H1 (cell line): ENCODE measurements around the gene ABCF3. TPM values are rescaled to one million over a fixed set of nuclear protein-coding genes. Genes with fewer than 3 reads are reported as not detected.

Experiments
- CTCF ChIA-PET: fragments of 300-600 bp; sonication (Branson Sonifier 250); formaldehyde crosslinking; loops from one replicate; lab custom pipeline; 2021; ENCODE audit not compliant: partially characterized antibody; lab: Charles Lee
- POLR2A ChIA-PET: fragments of 300-600 bp; sonication (Branson Sonifier 250); formaldehyde crosslinking; loops from one replicate; lab custom pipeline; 2021; ENCODE audit warnings: inconsistent platforms; ENCODE audit not compliant: partially characterized antibody; lab: Charles Lee
- DNase-seq, 2 experiments: peaks; one replicate each; pipeline versions ENCODE4 v3.0.0 to v3.0.0-alpha.2; 2010 to 2022; ENCODE audit warnings: low spot score in 2 of 2, low read depth in 1 of 2, mixed read lengths in 1 of 2
- FAIRE-seq: peaks from 2 replicates; lab custom pipeline; 2011; peaks lifted over from hg19 to GRCh38; lab: Jason Lieb, UNC
- H2AFZ ChIP-seq: 2 replicates; pipeline ENCODE4 v1.8.1; 2012; ENCODE audit warnings: low read length, inconsistent platforms
- H2AK5ac ChIP-seq: 2 replicates; pipeline ENCODE4 v1.6.1; 2013; ENCODE audit warnings: low read depth, low read length
- H2BK120ac ChIP-seq: replicated peaks from 2 replicates; pipeline ENCODE3; 2013; ENCODE audit warnings: low read depth, low read length, inconsistent platforms
- H2BK12ac ChIP-seq: 2 replicates; pipeline ENCODE4 v1.6.1; 2013; ENCODE audit warnings: low read depth, low read length
- H2BK15ac ChIP-seq: 2 replicates; pipeline ENCODE4 v1.6.1; 2013; ENCODE audit warnings: low read length
- H2BK20ac ChIP-seq: 2 replicates; pipeline ENCODE4 v1.6.1; 2013; ENCODE audit warnings: low read length
- H2BK5ac ChIP-seq: 2 replicates; pipeline ENCODE4 v1.6.1; 2013; ENCODE audit warnings: low read depth, low read length
- H3K14ac ChIP-seq: 2 replicates; pipeline ENCODE4 v1.6.1; 2013; ENCODE audit warnings: inconsistent platforms; ENCODE audit not compliant: insufficient read length
- H3K18ac ChIP-seq: 2 replicates; pipeline ENCODE4 v1.6.1; 2013; ENCODE audit warnings: low read length; ENCODE audit errors: extremely low read depth
- H3K23ac ChIP-seq: 2 replicates; pipeline ENCODE4 v1.6.1; 2013; ENCODE audit warnings: inconsistent platforms; ENCODE audit not compliant: insufficient read length
- H3K23me2 ChIP-seq: 2 replicates; pipeline ENCODE4 v1.6.1; 2013; ENCODE audit warnings: low read depth, low read length
- H3K27ac ChIP-seq: 2 replicates; pipeline ENCODE4 v1.6.1; 2011; ENCODE audit warnings: low read depth, low read length, inconsistent platforms
- H3K27me3 ChIP-seq, 4 experiments: replicated peaks in 1 of 4; 1 replicate in 1 of 4; 2 replicates in 3 of 4; pipeline versions ENCODE4 v1.6.1 to v1.8.1; 2011 to 2013; ENCODE audit warnings: low read length in 3 of 4, mild to moderate bottlenecking in 3 of 4, inconsistent platforms in 2 of 4, mixed read lengths in 2 of 4, moderate library complexity in 1 of 4; ENCODE audit not compliant: control insufficient read depth in 3 of 4, insufficient read depth in 3 of 4; ENCODE audit errors: extremely low read depth in 1 of 4
- H3K36me3 ChIP-seq, 4 experiments: 2 replicates each; pipeline versions ENCODE4 v1.6.1 to v1.8.1; 2011 to 2013; ENCODE audit warnings: mild to moderate bottlenecking in 4 of 4, low read length in 3 of 4, moderate library complexity in 2 of 4, control low read depth in 1 of 4, inconsistent platforms in 1 of 4; ENCODE audit not compliant: insufficient read depth in 4 of 4, control insufficient read depth in 2 of 4
- H3K4ac ChIP-seq: replicated peaks from 2 replicates; pipeline ENCODE3; 2013; ENCODE audit warnings: low read length, low read depth, mixed read lengths, inconsistent platforms; ENCODE audit not compliant: insufficient read length
- H3K4me1 ChIP-seq, 4 experiments: replicated peaks in 1 of 4; 1 replicate in 1 of 4; 2 replicates in 3 of 4; pipeline versions ENCODE4 v1.6.1 to v1.8.1; 2011 to 2013; ENCODE audit warnings: low read length in 3 of 4, inconsistent platforms in 2 of 4, mixed read lengths in 1 of 4; ENCODE audit not compliant: insufficient read depth in 4 of 4, control insufficient read depth in 3 of 4
- H3K4me2 ChIP-seq, 2 experiments: 2 replicates each; pipeline versions ENCODE4 v1.6.1 to v1.8.1; 2011 to 2013; ENCODE audit warnings: low read depth in 2 of 2, low read length in 2 of 2, control low read depth in 1 of 2, inconsistent platforms in 1 of 2, mild to moderate bottlenecking in 1 of 2; ENCODE audit not compliant: insufficient read depth in 1 of 2
- H3K4me3 ChIP-seq, 4 experiments: fragments of 200-600, 300-600 bp in 1 of 4; sonication (generic), shearing (Covaris generic), sonication (Bioruptor Twin) in 1 of 4; 2 replicates each; pipeline versions ENCODE4 v1.5.1 to v1.8.1; 2011 to 2016; ENCODE audit warnings: low read length in 4 of 4, low read depth in 3 of 4, control low read depth in 2 of 4, inconsistent platforms in 2 of 4, mild to moderate bottlenecking in 2 of 4, mixed read lengths in 1 of 4, moderate library complexity in 1 of 4; ENCODE audit not compliant: insufficient read depth in 2 of 4; ENCODE audit errors: extremely low read depth in 1 of 4
- H3K56ac ChIP-seq: replicated peaks from 2 replicates; pipeline ENCODE3; 2013; ENCODE audit warnings: low read depth, mild to moderate bottlenecking, mixed read lengths, low read length, inconsistent platforms; ENCODE audit not compliant: insufficient read length
- H3K79me1 ChIP-seq: 2 replicates; pipeline ENCODE4 v1.6.1; 2013; ENCODE audit warnings: low read depth, low read length, control low read depth
- H3K79me2 ChIP-seq, 2 experiments: 2 replicates each; pipeline versions ENCODE4 v1.6.1 to v1.8.1; 2012 to 2013; ENCODE audit warnings: low read length in 2 of 2, mild to moderate bottlenecking in 2 of 2, inconsistent platforms in 1 of 2; ENCODE audit not compliant: insufficient read depth in 2 of 2, control insufficient read depth in 1 of 2
- H3K9ac ChIP-seq, 4 experiments: replicated peaks in 1 of 4; 1 replicate in 1 of 4; 2 replicates in 3 of 4; pipeline versions ENCODE4 v1.6.1 to v1.8.1; 2011 to 2013; ENCODE audit warnings: low read depth in 3 of 4, low read length in 3 of 4, control low read depth in 2 of 4, mild to moderate bottlenecking in 2 of 4, moderate library complexity in 2 of 4, inconsistent platforms in 1 of 4; ENCODE audit errors: extremely low read depth in 1 of 4
- H3K9me3 ChIP-seq, 2 experiments: 2 replicates each; pipeline versions ENCODE4 v1.6.1 to v1.8.1; 2012 to 2013; ENCODE audit warnings: mild to moderate bottlenecking in 2 of 2, moderate library complexity in 2 of 2, control low read depth in 1 of 2, inconsistent platforms in 1 of 2, low read depth in 1 of 2, low read length in 1 of 2, mixed read lengths in 1 of 2; ENCODE audit not compliant: insufficient read depth in 2 of 2
- H4K20me1 ChIP-seq, 2 experiments: replicated peaks in 1 of 2; 2 replicates each; pipeline versions ENCODE3 to v1.8.1; 2011 to 2013; ENCODE audit warnings: inconsistent platforms in 2 of 2, low read length in 2 of 2, mild to moderate bottlenecking in 1 of 2; ENCODE audit not compliant: insufficient read depth in 2 of 2, control insufficient read depth in 1 of 2
- H4K5ac ChIP-seq: 2 replicates; pipeline ENCODE4 v1.6.1; 2013; ENCODE audit warnings: low read length, low read depth, mixed read lengths, inconsistent platforms; ENCODE audit not compliant: insufficient read length
- H4K8ac ChIP-seq: 2 replicates; pipeline ENCODE4 v1.8.0; 2013; ENCODE audit warnings: mild to moderate bottlenecking, moderate library complexity, low read length, inconsistent platforms; ENCODE audit not compliant: insufficient read depth; ENCODE audit errors: extremely low read depth
- H4K91ac ChIP-seq: replicated peaks from 2 replicates; pipeline ENCODE3; 2013; ENCODE audit warnings: low read length, mixed read lengths, inconsistent platforms; ENCODE audit not compliant: insufficient read length
- ASH2L ChIP-seq: fragments of 200-600, 300-600 bp; sonication (generic); IDR thresholded peaks from one replicate; pipeline ENCODE4 v1.7.1; 2017; ENCODE audit warnings: low read length
- BCL11A ChIP-seq, 2 experiments: IDR thresholded peaks; one replicate each; pipeline ENCODE4 v1.6.1; 2011; ENCODE audit warnings: low read depth in 2 of 2, low read length in 2 of 2, mild to moderate bottlenecking in 2 of 2
- CHD1 ChIP-seq: IDR thresholded peaks from 2 replicates; pipeline ENCODE4 v1.6.1; 2012; ENCODE audit warnings: low read depth, low read length, improper control_type of control experiment
- HDAC2 ChIP-seq, 2 experiments: fragments of 300-600 bp in 1 of 2; sonication (generic) in 1 of 2; IDR thresholded peaks; 2 replicates each; pipeline ENCODE4 v1.6.1; 2011 to 2012; ENCODE audit warnings: low read depth in 2 of 2, low read length in 2 of 2, mild to moderate bottlenecking in 2 of 2, moderate library complexity in 2 of 2, borderline replicate concordance in 1 of 2, inconsistent platforms in 1 of 2
- KDM1A ChIP-seq: fragments of 200-600, 300-600 bp; sonication (generic); IDR thresholded peaks from 2 replicates; pipeline ENCODE4 v1.7.1; 2016; ENCODE audit warnings: mild to moderate bottlenecking, low read length, borderline replicate concordance
- POLR2AphosphoS5 ChIP-seq: IDR thresholded peaks from 2 replicates; pipeline ENCODE4 v1.6.1; 2011; ENCODE audit warnings: low read depth, low read length
- POU5F1 ChIP-seq: IDR thresholded peaks from 2 replicates; pipeline ENCODE4 v1.6.1; 2011; ENCODE audit warnings: low read depth, mild to moderate bottlenecking, low read length, moderate library complexity
- RAD21 ChIP-seq, 2 experiments: IDR thresholded peaks in 1 of 2; conservative IDR thresholded peaks in 1 of 2; 2 replicates each; pipeline ENCODE4 v1.6.1; 2011; ENCODE audit warnings: low read depth in 2 of 2, low read length in 2 of 2, improper control_type of control experiment in 1 of 2, inconsistent platforms in 1 of 2, mild to moderate bottlenecking in 1 of 2, moderate library complexity in 1 of 2
- RBBP5 ChIP-seq: IDR thresholded peaks from 2 replicates; pipeline ENCODE4 v1.7.1; 2012; ENCODE audit warnings: low read depth, mild to moderate bottlenecking, inconsistent platforms, low read length, moderate library complexity, borderline replicate concordance
- SIRT6 ChIP-seq: IDR thresholded peaks from one replicate; pipeline ENCODE4 v1.7.1; 2012; ENCODE audit warnings: low read length, inconsistent platforms
- TAF1 ChIP-seq: IDR thresholded peaks from 2 replicates; pipeline ENCODE4 v1.6.1; 2011; ENCODE audit warnings: mild to moderate bottlenecking, low read depth, low read length
- TEAD4 ChIP-seq: IDR thresholded peaks from 2 replicates; pipeline ENCODE4 v1.6.1; 2012; ENCODE audit warnings: low read depth, low read length, inconsistent platforms, mixed read lengths
- WGBS, 2 experiments: shearing (Covaris generic) in 1 of 2; methylation state at CpG; one replicate each; pipeline versions ENCODE4 v1.1.6 to v1.1.7; 2013 to 2015; ENCODE audit warnings: low lambda C conversion rate in 2 of 2, mixed read lengths in 2 of 2, inconsistent platforms in 1 of 2, low coverage in 1 of 2, missing lambda C conversion rate in 1 of 2; ENCODE audit not compliant: insufficient replicate concordance in 2 of 2, insufficient coverage in 1 of 2, insufficient read length in 1 of 2; ENCODE audit errors: extremely low coverage in 1 of 2, missing lambda C conversion rate in 1 of 2; 5-methylcytosine and 5-hydroxymethylcytosine counted together
- polyA plus RNA-seq, 7 experiments: library from polyadenylated mRNA; depleted of rRNA in 3 of 7; stranded (reverse) in 5 of 7; unstranded in 2 of 7; fragments of >200 nt in 5 of 7; fragments of 200-250 nt in 2 of 7; gene quantifications; 1 replicate in 5 of 7; 2 replicates in 1 of 7; 4 replicates in 1 of 7; pipeline versions ENCODE4 v1.2.1 to v1.2.3, GENCODE V29; 2011 to 2013; ENCODE audit warnings: missing spikeins in 2 of 7, mixed read lengths in 2 of 7
- total RNA-seq: library from RNA; stranded (reverse); fragmentation: NEBNext Ultra II Directional; extraction: Animal tissue kit (Norgen Biotek cat#: 25700); gene quantifications from 2 replicates; pipeline ENCODE4 v1.2.1, GENCODE V29; 2021

ABCF3 gene
- total and polyA plus RNA-seq, 2 of the 8 experiments (the other 6 are each of a cell fraction or from before 2014, with no cell fraction given) = 51.6 to 57.8 TPM

GRCh38 chr3:184234671-184235380, 48.8 kb downstream of the ABCF3 start:
- H2BK20ac ChIP-seq = no peak overlapping the region
- ChIA-PET POLR2A (interaction anchor here (1.0 kb wide), 1 partner anchor 12 kb away, joined by 3 read pairs; no protein-coding TSS in a partner anchor), CTCF (interaction anchor here (0.6 to 0.7 kb wide), 2 partner anchors 8 to 1000 kb away, joined by 3 read pairs; no protein-coding TSS in a partner anchor)
- H3K4ac ChIP-seq = no peak overlapping the region
- no peak overlapping the region for H3K14ac ChIP-seq
- no peak overlapping the region for H2BK15ac ChIP-seq
- H3K36me3 ChIP-seq = peaks cover 0 to 8% (median 0%) of the 10 kb centered on the region in 4 experiments; a peak in 1 of 8 replicates
- H3K23me2 ChIP-seq = peaks cover 4% of the 10 kb centered on the region; the same call in 1 of the 2 replicates
- H3K23ac ChIP-seq = no peak overlapping the region
- no peak overlapping the region for H4K91ac ChIP-seq
- no peak overlapping the region for H3K9ac ChIP-seq
- H3K18ac ChIP-seq = no peak overlapping the region
- no peak overlapping the region for H2BK5ac ChIP-seq
- FAIRE-seq = no peak
- H3K27ac ChIP-seq = no peak overlapping the region
- DNase-seq = no peak
- H2BK12ac ChIP-seq = no peak overlapping the region
- H3K4me3 ChIP-seq = no peak overlapping the region
- H3K4me1 ChIP-seq = peaks cover 0 to 11% (median 2%) of the 10 kb centered on the region in 4 experiments; a peak in 3 of 7 replicates
- H3K27me3 ChIP-seq = peaks cover 21 to 38% (median 33%) of the 10 kb centered on the region in 4 experiments
- H3K79me1 ChIP-seq = no peaks in the 10 kb centered on the region
- peaks cover 6 to 7% of the 10 kb centered on the region in 2 experiments for H4K20me1 ChIP-seq
- no peaks in the 10 kb centered on the region for H3K9me3 ChIP-seq
- H3K56ac ChIP-seq = no peak overlapping the region
- no peak overlapping the region for H2AFZ ChIP-seq
- H3K79me2 ChIP-seq = no peaks in the 10 kb centered on the region
- H2AK5ac ChIP-seq = no peak overlapping the region
- H4K5ac ChIP-seq = no peak overlapping the region
- 85% methylated on average over 19 of the region's 19 CpGs; no CpG with 5 or more reads in 1 of the 2 experiments for WGBS, 2 experiments
- no peak overlapping the region for H3K4me2 ChIP-seq
- H2BK120ac ChIP-seq = no peak overlapping the region
- H4K8ac ChIP-seq = peak overlapping the region; percentile 76
- TF ChIP-seq RAD21 (IDR thresholded peaks at IDR 0.05 in 1 of 2, conservative IDR thresholded peaks at IDR 0.05 in 1 of 2; ENCODE audit: low read depth in 2 of 2, low read length in 2 of 2) (no peak), RBBP5 (no peak), CHD1 (no peak), HDAC2 (IDR thresholded peaks at IDR 0.05; ENCODE audit: borderline replicate concordance in 1 of 2, low read depth in 2 of 2, low read length in 2 of 2) (no peak), TEAD4 (no peak), POU5F1 (no peak), TAF1 (no peak), ASH2L (no peak), BCL11A (IDR thresholded peaks at IDR 0.05; ENCODE audit: low read depth in 2 of 2, low read length in 2 of 2) (no peak), SIRT6 (no peak), KDM1A (no peak), POLR2AphosphoS5 (no peak)
